ENCODE results near the gene PCSK1N.
"Not testable (repeated sequence)": the region's sequence is repeated elsewhere in the genome, so short reads cannot be mapped to it uniquely, and the experiment has no call there.

Gene PCSK1N, protein sequence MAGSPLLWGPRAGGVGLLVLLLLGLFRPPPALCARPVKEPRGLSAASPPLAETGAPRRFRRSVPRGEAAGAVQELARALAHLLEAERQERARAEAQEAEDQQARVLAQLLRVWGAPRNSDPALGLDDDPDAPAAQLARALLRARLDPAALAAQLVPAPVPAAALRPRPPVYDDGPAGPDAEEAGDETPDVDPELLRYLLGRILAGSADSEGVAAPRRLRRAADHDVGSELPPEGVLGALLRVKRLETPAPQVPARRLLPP

GRCh38 chrX:48835524-48836329, at the start of gene PCSK1N:
Gene PCSK1N, minus strand, starts transcription at chrX:48835610. Its CDS starts 78 bp downstream, at chrX:48835532.
- DNase-seq: no peak

DNA sequence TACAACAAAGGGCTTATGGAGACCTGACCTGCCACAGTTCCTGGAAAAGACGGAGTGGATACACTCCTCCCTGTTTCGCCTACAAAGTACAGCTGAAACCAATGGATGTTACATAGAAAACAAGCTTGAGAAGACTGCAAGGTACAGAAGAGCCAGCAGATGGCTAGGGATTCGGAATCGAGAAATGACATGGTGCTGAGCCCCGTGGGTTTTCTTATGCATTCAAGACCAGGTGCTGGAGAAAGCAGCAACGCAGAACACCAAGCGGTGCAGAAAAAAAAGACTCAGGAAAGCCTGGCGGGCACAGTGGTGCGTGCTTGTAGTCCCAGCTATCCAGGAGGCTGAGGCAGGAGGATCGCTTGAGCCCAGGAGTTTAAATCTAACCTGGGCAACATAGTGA, 48.3 kb upstream of the PCSK1N start:
- no peak for DNase-seq

DNA sequence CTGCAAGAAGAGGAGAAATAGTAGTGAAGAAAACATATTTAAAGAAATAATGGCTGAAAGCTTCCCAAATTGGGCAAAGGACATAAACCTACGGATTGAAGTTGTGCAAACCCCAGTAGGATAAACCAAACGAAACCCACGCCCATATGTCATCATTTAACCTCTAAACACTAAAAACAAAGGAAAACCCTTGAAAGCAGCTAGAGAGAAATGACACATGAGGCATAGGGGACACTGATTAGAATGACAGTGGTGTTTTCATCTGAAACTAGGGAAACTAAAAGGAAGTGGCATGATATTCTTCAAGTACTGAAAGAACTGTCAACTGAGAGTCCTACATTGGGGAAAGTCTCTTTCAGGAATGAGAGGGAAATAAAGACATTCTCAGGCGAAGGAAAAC, 41.5 kb upstream of the PCSK1N start:
- not testable (repeated sequence) for DNase-seq

GRCh38 chrX:48872017-48872416, 36.6 kb upstream of the PCSK1N start:
- DNase-seq: not testable (repeated sequence)

- DNase-seq: no peak
Observed at GRCh38 chrX:48864210-48864609, 28.8 kb upstream of the PCSK1N start.

- no peak for DNase-seq
Observed at GRCh38 chrX:48854898-48855297, 19.5 kb upstream of the PCSK1N start.

DNA sequence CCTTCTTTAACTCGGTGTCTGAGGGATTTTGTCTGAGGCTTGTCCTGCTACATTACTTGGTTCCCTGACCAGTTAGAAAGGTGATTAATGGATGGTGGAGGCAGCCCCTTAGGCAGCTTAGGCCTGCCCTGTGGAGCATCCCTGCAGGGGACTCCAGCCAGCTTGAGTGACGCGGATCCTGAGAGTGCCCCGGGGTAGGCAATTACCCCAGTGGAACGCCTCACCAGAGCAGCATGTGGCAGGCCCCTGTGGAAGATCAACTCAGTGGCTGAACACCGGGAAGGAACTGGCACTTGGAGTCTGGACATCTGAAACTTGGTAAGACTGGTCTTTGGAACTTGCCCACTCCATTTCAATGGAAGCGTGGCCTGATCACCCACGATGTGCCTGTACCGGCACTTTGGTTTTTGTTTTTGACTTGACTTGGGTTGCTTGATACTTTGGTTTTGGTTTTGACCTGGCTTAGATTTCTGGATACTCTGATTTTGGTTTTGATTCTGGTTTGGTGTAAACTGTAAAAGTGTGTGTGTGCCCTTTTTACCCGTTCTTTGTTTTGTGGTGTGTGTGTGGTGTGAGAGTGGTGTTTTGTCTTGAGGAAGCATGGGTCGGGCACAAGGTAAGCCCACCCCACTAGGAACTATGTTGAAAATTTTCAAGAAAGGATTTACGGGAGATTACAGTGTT, 18.9 kb upstream of the PCSK1N start:
- not testable (repeated sequence) for DNase-seq

DNA sequence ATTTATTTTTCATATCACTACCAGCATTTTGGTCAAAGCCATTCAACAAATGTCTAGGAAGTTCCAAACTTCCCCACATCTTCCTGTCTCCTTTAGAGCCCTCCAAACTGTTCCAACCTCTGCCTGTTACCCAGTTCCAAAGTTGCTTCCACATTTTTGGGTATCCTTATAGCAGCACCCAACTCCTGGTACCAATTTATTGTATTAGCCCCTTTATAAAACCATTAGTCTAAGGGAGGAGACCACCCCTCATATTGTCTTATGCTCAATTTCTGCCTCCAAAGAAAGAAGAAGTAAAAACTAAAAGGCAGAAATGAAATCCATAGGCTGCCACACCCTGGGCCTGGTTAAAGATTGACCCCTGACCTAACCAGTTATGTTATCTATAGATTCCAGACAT, 18.1 kb upstream of the PCSK1N start:
- not testable (repeated sequence) for DNase-seq

DNA sequence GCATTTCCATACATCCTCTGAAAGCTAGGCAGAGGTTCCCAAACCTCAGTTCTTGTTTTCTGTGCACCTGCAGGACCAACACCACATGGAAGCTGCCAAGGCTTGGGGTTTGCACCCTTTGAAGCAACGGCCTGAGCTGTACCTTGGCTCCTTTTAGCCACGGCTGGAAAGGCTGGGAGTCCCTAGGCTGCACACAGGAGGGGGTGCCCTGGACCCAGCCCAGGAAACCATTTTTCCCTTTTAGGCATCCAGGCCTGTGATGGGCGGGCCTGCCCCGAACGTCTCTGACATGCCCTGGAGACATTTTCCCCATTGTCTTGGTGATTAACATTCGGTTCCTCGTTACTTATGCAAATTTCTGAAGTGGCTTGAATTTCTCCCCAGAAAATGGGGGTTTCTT, 17.4 kb upstream of the PCSK1N start:
- no peak for DNase-seq

- DNase-seq: no peak
Observed at GRCh38 chrX:48848847-48849246, 13.4 kb upstream of the PCSK1N start.

GRCh38 chrX:48839686-48840085, 4.3 kb upstream of the PCSK1N start:
- no peak for DNase-seq

DNA sequence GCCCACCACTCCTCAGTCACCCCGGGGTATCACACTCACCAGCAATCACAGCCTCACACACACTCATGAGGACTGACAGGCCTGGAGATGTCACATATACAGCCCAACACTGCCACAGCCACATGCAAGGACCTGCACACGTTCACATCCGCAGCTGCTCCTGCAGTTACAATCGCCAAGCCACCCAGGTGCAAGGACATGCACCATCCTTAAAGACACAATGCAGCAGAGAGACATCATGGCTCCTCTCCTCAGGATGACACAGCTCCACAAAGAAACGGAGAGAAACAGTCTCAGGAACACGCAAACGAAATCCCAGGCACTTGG, 1.1 kb downstream of the PCSK1N start:
- DNase-seq: no peak

- DNase-seq: no peak
Observed at GRCh38 chrX:48833542-48834138, 1.8 kb downstream of the PCSK1N start.

GRCh38 chrX:48831909-48832291, 3.5 kb downstream of the PCSK1N start:
- no peak for DNase-seq

DNA sequence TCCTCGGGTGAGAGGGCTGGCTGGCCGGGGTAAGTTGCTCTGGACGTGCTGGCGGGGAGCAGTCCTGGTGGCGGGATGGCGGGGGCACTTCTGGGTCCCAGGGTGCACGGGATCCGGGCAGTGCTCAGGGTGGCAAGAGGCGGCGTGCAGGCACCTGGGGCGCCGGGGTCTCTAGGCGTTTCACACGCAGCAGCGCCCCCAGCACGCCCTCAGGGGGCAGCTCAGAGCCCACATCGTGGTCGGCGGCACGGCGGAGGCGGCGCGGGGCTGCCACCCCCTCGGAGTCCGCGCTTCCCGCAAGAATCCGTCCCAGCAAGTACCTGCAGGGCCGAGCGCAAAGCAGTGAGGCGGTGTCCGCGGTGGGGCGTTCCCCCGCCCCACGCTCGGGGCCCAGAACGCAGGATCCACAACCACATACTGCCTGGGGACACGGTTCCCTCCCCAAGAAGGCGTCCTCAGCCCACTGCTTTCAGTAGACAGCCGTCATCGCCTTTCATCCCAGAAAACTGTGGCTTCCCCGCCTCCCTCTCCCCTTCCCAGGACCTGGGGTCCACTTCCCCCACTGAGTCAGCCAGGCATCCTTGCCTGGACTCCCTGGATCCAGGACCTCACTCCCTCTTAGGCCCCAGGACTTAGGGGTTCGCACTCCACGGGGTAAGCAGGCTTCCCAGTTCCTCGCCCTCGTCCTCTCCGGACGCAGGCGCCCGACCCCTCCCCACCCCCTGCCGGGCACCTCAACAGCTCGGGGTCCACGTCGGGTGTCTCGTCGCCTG, 4.1 kb downstream of the PCSK1N start:
- no peak for DNase-seq

- DNase-seq: no peak
Observed at GRCh38 chrX:48829016-48829735, 6.2 kb downstream of the PCSK1N start.

DNA sequence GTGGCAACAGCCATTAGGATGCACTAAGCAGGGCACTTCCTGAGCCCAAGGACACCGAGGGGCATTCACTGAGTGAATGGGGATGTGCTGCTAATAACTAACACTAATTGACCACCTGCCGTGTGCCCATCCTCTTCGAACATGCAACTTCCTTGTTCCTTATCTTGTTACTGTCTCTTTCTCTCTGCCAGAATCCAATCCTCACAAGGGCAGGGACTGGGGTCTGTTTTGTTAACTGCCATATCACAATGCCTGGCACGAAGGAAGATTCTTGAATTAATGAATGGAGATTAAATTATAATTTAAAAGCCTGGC, 7.8 kb downstream of the PCSK1N start:
- no peak for DNase-seq

DNA sequence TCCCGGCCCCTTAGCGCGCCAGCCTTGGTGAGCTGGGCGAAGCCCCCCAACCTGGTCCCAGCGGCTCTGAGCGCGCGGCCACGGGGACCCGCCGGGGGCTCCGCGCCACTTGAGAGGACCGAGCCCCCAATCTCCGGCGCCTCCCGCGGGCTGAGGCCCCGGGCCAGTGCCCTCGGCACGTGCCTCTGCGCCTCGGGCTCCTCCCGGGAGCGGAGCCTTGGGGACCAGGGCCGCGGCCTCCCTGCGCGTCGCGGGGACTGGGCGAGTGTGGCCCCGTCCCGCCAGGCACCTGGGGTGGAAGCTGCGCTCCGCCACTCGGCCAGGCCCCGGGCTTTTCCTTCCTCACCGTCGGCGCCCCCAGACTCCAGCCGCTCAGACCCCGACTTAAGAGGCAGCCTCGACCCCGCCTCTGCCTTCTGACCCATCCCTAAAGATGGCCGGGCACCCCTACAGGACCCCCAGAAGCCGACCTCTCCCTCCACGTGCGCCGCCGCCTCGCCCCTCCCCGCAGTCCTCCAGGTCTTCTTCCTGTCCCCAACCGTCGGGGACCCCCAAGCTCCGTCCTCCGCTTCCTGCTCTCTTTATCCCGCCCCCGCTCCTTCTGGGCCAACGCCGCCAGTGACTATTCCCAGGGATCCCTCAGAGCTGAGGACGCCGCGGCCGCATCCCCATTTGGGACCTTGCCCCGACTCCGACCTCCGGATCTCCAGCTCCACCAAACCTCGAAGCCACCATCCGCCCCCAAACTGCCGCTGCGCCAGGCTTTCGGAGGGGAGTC, 8.3 kb downstream of the PCSK1N start:
- no peak for DNase-seq

DNA sequence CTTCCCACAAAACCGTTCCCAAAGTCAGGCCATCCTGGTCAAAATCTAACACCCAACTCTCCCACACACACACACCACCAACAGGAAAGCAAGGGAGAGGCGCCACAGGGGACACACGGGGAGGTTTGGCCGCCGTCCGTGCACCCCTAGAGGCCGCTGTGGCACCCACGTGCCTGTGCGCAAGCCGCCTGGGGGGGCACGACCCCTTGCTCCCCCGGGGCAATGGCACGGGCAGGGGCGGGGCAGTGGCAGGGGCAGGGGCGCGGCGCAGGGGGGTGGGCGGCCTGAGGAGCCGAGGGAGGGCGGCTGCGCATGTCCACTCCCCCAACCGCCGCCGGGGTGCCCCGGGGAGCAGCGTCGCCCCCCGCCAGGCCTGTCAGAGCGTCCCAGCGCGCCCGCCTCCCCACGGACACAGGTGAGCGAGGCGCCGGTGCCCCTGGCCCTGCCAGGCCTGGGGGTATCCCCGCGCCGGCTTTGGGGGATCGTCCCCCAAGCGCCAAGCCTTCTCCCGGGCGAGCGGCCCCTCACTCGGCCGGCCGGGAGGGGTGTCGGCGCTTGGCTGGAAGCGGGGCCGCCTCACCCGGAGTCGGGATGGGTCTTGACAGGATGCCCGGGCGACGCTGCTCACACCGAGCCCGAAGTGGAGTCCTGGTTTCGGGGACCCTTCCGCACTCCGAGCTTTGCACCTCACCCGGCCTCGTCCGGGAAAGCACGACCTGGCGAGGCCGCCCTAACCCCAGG, 9.1 kb downstream of the PCSK1N start, which contains the start of gene ERAS:
Gene ERAS (plus strand): TSS at position 379 of the 741 bp plus-strand sequence. CDS start 2,611 bp downstream, outside the sequence.
- peak; percentile 14 for DNase-seq

GRCh38 chrX:48824066-48824465, 11.3 kb downstream of the PCSK1N start:
- no peak for DNase-seq

DNA sequence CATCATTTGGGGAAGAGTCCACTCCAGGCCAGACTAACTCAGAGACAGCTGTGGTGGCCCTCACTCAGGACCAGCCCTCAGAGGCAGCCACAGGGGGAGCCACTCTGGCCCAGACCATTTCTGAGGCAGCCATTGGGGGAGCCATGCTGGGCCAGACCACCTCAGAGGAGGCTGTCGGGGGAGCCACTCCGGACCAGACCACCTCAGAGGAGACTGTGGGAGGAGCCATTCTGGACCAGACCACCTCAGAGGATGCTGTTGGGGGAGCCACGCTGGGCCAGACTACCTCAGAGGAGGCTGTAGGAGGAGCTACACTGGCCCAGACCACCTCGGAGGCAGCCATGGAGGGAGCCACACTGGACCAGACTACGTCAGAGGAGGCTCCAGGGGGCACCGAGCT, 12.4 kb downstream of the PCSK1N start:
- DNase-seq: no peak

Measured in stimulated activated CD4-positive, alpha-beta T cell treated with anti-CD3 and anti-CD28 coated beads, Interleukin-4, amount 100 ng/mL, for 1 hour (primary cell).